Activated T-cell treated with anti-CD3 and anti-CD28 coated beads, Interleukin-2, amount 50 U/mL, for 48 hours (primary cell): ENCODE results near the gene SYTL2.

Source experiments
- DNase-seq, 2 experiments: peaks; one replicate each; pipeline ENCODE4 v3.0.0-alpha.2; 2020

SYTL2 gene

DNA sequence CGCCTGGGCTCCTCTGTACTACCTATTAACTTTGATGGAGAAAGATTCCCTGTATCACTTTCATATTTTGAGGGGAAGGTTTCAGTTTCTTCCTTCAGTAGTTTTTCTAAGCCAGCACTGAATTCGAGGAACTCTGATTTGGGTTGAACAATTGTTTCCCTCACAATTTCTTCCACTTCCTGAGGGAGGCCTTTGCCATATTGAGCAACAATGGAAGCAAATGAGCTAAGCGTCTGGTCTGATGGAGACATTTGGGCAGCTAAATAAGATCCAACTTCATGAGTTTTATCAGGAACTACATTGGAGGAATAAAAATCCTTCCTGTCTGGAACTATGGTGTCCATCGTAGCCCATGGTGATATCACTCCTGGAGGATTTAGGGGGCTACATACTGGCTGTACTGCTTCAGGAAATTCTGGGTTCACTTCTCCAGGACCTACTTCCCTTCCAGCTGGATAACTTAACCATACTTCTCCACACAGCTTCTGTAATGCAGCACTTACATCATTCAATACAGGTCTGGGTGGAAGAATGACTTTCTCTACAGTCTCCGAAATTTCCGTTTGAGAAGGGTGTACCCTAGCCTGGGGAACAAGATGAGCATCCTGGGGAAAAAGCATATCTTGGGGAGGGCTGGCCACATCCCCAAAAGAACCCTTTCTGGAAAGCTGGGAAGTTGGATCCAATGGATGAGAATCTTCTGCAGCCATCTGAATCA is 86.0 kb downstream of the SYTL2 start:
- DNase-seq, result no peak

DNA sequence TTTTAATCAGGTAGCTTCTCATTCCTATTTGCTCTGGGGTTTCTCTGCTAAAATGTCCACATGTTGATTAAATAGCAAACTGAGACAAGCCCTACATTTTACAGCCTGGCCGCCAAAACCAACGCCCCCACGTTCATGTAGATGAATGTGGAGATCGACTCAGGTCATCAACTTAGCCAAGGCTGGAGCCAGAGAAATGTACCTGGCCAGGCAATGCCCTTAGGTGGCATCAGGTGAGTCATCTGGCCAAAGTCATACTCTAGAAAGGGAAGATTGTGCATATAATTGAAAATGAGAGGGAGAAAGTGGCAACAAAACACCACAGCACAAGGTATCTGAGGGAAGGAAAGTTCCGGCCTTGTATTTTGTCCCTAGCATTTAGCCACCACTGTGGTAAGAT is 87.9 kb downstream of the SYTL2 start:
- DNase-seq, result no peak

DNA sequence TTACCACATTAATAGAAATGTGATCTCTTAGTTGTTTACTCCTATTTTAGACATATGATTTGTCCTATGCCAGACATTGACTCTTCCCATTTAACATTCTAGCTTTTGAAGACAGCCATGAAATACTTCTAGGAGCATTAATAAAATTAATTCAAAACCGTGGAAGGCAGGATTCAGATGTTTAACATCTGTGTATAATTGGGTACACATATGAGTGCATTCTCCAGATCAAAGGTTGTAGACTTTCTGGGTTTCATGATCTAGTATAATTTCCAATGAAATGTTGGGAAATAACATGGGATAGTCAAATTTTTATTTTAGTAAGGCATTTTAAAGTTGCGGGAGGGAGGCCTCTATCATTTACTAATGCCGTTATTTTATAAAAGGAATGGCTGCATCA is 89.8 kb downstream of the SYTL2 start:
- no peak for DNase-seq

DNA sequence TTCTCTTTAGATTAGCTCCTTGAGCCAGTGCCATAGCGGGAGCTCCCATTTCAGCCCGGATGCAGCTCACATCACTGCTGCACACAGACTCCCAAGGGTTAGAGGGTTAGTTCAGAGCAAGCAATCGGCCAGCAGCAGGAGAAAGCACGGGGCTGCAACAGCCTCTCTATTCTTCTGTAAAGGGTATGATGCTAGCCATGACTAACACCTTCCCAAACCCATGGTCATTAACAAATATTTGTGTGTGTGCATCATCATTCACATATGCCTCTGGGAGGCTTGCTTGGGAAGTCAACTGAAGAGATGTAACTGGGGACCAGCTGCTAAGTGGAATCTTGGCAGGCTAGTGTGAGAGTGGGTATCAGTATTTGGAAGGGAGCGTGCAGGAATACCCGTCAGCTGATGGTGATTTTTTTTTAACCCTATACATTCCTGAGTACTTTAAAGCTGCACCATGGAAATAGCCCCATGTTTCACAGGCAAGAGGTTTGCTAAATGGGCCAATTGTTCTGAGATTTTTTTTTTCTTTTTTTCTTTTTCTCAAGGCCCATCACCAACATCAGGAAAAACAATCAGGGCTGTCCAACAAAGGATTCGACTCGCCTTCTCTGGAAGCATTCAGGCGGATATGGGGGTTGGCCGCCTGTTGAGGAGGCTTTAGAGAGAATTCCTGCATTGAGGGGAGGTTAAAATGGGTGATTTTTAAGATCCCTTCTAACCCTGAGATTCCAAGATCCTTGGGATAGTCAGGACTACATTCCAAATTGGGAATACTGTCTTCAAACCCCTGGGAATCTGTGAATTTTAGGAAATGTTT is 91.7 kb downstream of the SYTL2 start:
- no peak for DNase-seq

DNA sequence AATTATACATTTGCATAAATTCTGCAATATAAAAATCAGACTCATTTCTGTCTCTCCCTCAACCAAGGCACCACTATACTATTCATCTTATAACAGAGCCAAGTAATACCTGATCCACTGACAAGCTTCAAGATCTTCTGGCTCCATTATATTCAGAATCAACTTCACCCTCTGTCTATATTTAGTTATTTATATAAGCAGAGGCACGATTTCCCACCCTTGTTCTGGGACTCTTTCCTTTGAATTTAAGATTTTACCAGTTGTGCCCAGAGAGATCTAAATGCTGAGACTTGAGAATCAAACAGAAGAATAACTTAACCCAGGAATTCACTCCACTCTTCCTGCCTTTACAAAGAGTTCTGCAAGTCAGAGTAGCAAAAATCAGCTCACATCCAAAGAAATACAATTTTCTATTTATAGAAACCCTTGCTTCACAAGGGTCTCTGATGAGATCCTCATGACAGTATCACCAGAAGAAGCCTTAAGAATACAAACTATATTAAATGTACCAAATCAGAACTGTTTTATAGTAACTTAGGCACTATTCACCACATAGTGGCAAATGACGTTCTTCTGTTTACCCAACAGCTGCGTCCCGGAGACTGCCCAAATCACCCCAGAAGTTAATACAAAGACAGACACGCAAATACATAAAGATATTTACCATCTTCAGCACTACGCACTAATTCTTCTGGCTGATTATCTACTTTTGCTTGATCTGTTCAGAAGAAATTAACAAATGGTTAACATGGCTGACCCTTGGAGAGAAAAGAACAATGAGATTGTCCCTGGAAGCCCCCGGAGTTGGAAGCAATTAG is 92.6 kb downstream of the SYTL2 start:
- DNase-seq, result no peak

DNA sequence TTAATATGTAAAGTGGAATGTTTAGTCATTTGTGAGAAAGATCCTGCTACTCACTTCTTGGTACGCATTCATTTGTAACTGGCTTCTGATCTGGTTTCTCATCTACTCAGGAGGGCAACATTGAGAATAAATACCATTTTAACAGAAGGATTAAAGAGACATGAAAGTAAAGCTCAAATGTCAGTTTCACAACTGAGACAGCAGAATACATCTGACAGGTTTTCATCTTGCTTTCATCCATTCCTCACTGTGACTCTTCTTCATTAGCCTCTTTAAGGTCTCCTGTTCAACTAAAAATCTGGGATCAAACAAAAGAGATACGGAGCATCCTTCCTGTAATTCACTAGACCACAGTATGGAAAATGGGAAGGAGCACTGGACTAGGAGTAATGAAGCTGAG is 93.5 kb downstream of the SYTL2 start:
- no peak for DNase-seq

DNA sequence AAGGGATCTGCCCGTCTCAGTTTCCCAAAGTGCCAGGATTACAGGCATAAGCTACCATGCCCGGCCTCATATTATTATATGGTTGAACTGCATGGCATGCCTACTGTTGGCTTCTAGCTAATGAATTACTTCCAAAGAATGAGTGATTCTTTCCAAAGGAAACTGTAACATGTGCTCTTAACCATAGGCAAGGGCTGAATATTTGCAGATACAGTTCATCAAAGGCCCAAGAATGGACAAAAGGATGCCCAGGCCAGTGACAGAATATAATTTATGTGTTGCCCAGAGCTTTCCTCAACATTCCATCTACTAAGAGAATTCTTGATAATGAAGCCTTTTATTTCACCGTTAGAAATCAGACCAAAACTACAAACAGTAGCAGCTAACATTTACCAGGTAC is 98.0 kb downstream of the SYTL2 start:
- DNase-seq, result no peak

DNA sequence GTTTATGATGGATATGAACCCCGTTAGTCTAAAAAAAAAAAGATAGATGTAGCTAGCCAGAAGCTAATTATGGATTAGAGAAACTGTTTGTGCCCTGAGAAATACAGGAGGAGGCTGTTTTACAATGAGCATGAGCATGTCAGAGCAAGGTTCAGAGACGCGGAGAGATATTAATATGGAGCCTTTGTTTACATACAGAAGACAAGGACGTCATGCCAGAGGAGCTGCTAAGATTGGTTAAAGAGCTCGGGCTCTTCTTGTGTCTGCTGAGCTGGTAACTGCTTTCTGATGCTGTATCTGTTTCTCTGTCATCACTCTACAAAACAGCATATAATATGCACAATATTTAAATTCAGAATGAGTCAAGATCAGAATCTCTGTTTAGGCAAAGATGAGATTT is 100.0 kb downstream of the SYTL2 start:
- no peak for DNase-seq

DNA sequence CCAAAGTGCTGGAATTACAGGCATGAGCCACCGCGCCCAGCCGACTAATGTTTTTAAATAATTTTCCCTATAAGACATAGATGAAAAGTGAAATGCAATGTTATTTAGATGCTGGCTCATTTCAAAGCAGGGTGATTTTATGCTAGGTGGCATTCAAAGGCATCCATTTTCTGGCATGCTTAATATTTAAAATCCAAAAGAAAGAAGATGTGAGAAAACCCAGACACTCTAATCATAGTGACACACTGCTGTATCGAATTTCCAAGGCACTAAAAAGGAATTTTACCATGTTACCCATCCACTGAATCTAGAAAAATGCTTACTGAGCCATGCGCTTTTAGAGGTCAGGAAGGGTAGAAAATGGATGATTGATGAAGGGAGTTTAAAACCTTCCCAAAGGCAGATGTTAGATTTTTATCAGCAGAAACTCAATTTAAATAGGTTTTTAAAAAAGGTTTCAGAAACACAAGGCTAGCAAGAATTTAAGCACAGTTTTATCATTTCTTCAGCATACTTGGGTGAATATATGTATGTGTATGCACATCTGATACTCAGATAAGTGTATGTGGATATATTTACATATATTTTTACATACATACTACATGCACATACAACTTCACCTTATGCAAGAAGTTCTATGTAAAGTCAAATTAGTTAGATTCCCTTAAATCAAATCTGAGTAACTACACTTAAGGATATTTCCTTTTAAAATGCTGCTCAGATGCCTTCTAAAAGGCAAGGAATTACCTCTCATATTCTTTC is 100.8 kb downstream of the SYTL2 start:
- DNase-seq, result no peak

DNA sequence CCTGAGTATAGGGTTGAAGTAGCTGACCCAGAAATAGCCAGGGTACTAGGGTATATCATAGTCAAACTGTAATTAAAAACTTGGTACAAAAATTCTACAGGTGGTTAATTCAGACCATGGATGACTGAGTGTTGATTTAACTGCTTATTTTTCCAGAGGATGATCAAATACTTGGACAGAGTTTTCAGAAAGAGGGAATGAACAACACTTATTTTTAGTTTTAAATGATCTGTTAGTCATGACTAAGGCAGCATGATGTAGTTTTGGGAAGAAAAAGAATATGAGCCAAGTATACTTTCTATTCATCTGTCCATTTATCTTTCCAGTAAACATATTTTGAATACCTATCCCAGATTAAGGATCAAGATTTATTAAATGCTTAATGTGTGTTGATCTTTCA is 105.1 kb downstream of the SYTL2 start:
- no peak for DNase-seq

DNA sequence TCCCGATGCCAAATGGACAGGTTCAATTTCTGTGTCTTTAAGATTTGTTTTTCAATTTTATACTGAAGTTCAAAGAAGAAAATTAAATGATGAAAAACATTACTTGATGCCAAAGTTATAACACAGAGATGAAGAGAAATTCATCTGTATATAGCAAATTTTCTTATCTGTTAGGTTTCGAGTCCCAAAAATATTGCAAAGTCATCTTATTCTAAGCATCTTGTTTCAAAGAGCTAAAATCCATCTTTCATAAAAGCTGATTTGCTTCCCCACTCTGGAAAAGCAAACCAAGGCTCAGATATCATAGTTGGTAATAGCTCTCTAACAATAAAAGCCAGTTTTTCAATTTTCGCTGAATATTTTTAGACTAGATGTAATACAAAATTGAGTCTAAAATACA is 106.0 kb downstream of the SYTL2 start:
- DNase-seq, result no peak

DNA sequence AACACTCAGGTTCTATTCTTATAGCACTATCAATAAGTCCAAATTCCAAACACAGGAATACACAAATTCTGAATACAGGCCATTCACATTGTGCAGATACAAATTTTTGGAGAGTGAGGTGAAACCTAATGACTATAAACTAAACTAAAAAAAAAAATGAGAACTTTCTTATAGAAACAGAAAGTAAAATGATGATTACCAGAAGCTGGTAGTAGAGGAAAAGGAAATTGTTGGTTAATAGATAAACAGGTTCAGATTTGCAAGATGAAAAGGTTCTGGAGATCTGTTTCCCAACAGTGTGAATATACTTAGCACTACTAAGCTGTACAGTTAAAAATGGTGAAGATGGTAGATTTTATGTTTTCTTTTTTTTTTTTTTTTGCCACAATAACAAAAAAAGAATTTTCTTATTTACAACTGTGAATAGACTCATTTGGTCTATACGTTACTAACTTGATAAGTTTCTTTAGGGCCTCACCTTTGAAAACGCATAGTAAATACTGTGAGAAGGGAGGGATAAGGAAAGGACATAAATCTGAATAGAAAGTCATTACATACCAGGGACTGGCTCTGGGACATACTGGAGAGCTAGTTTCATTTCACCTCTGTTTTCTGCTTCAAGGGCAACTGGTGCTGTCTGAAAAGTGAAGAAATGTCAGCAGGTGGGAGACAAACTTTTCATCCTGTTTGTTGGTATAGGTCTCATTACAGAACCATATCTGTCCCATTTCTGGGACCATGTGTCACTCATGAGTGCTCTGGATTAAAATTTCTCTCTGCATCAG is 110.8 kb downstream of the SYTL2 start:
- DNase-seq, result no peak

DNA sequence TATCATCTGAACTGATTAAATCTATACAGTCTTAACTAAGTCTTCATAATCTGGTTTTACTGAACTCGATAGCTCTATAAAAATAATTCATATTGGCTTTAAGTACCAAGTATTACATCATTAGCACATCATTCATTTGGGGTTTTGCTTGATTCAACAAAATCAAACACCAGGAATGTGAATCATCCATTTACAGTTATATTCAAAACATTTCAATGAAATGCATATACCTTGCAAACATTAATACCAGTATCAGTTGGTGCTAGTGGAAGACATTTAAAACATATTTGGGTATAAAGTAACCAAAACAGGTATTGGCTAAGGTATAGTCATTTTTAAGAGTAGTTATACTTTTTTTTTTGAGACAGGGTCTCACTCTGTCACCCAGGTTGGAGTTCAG is 112.7 kb downstream of the SYTL2 start:
- DNase-seq, result no peak

DNA sequence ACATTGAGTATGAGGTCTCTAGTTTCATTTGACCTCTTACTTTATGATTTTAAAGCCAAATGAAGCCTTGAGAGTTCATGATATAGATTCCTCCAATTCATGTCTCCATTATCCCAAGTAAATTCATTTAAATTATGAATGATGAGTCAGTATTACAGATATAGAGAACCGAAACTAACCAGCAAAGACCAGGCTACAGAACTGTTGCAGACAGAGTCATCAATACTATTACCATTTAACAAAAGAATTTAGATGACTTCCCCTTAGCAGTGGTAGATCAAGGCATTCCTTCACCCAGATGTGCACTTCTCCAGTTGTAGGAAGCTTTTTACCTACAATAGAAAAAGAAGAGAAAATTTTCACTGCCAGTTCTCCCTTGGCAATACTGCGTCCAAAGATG is 113.2 kb downstream of the SYTL2 start:
- no peak for DNase-seq

DNA sequence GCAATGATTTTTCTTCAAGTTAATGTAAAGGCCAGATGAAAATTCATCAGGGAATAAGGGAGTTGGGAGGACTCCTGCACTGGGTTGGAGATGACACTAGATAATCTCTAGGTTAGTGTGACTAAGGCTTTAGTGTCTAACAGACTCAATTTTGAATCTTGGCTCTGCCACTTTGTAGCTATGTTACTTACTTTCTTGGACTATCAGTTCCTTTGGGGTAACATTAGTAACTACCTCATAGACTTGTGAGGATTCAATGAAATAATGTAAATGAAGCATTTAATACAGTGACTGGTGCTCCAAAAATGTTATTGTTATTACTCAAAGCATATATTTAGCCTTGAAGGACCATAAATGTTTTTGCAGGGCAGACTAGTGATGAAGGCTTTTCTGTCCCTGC is 115.4 kb downstream of the SYTL2 start:
- no peak for DNase-seq

DNA sequence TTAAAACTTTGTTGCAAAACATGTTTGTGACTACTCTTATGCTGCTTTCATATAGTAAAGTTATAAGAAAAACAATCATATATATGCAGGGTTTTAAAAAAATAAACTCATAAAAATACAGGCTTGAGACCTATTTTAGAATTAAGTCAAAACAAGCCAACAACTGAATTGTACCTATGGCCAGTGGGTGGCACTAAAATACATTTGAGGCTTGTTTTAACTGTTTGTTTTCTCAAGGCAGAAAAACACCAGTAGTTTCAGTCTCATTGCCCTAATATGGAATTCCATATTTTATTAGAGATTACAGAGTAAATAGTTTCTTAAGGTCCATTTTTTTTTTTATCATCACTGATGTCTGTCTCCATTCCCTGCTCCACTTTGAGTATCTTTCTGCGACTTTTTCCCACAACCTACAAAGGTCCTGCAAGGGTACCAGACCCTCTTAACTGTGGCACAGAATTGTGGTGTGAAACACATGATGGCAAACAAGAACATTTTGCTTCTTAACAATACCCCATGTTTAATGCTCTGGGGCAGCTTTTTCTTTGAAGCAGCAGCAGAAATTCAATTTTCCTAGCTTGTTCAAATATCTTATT is 116.5 kb downstream of the SYTL2 start:
- DNase-seq, result no peak

DNA sequence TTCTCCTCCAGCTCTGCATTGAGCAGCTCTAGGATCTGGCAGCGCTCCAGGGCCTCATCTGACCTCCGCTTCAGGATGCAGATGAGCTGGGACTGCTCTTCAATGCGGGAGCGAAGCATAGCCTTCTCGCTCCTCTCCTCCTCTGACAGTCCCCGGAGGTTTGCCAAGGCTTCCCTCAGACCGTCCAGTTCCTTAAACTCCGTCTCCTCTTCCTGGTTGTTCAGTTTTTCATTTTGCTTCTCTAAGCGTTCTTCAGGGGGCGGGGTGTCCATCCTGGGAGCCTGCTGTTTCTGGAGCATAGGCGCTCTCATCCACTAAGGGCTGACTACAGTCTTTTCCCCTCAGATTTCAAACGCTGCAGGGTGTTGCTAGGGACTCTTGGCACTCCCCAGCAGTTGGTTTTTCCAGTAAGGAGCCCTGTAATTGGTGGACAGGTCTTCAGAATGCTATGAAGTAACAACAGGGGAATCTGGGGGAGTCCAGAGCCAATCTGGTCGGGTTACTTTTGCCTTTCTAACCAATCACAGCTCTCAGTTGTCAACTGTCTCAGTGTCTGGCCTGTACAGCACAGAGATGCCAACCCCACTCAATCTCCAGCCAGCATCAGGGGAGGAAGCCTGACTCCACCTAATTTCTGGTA is 125.0 kb downstream of the SYTL2 start, which contains the start of gene CCDC89:
Gene CCDC89, minus strand, starts transcription at position 376 of the 640 bp plus-strand sequence. Its CDS starts 65 bp downstream, at position 311.
- DNase-seq, result no peak

DNA sequence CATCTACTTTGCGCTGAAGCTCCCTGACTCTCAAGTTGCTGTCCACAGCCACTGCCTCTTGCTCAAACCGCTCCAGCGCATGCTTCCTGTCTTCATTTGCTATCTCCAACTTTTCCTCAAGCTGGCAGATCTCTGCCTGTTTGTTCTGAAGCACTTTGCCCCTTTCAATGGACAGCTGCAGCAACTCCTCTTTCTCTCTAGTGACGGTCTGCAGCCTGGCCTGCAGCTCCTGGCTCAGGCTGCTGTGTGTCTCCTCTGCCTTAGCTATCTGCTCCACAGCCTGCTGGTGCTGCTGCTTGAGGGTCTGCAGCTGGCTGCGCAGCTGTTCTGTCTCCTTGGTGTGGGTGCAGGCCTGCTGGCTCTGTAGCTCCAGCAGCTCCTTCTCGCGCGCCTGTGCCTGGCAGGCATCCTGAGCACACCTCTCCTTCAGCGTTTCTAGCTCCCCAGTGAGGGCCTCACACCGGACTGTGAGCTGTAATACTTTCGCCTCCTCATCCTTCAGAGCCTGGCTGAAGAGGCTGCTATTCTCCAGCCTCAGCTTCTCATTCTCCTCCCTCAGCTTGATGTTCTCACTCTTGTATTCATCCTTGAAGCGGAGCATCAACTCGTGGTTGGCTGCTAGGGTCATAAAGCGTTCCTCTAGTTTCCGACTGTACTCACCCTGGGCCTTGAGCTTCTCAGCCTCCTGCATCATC is 125.7 kb downstream of the SYTL2 start:
- no peak for DNase-seq

DNA sequence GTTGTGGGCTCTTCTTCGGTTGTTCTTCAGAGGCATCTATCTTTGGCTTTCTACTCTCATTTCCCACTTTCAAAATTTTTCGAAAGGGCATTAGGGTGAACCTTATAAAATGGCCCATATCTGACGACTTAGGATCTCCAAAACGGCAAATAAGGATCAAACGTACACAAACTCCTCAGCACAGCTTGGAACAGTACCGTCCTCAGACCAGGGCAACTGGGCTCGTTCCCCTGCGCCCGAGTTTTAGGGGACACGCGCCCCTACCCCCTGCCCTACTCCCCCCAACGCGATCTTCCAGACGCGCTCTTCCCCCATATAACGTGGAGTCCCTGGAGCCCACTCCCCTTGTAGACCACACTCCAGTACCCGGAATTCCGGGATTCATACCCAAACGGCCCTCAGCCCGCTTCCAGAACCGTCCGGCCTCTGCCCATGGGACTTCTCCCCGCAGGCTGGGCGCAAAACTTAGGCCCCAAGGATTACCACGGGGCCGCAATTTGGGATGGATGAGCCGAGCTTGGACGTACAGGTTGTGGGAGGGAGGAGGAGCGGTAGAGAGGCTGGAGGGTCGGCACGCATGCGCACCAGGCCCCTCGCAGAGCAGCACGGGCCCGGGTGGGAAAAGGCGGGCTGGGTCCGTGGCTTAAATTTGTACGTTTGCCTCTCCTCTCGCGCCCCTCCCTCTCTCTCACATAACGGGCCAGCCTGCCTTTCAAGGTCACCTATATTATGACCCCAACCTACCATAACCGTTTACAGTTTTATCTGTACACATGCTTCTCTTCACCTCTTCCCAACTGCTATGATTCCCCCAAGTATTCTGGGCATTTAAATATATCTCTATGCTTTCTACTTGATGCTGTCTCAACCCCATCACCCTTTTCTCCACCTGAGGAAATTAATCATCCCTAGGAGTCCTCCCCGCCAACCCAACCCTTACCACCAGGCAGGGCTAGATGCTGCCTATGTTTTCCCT is 128.3 kb downstream of the SYTL2 start:
- DNase-seq, result peak; percentile 75 to 82
